HG02884 (cell line): ENCODE measurements around the gene TTF1.

Experiments used
- ATAC-seq: cut with Tn5 transposase; IDR thresholded peaks from one replicate; pipeline ENCODE4 v1.9.1; 2021; ENCODE audit warnings: mild to moderate bottlenecking, moderate library complexity; ENCODE audit not compliant: unreplicated experiment

TTF1 gene

GRCh38 chr9:132367613-132368313 lies 38.9 kb downstream of the TTF1 start:
- no peak for ATAC-seq

- no peak for ATAC-seq
These were observed 40.2 kb downstream of the TTF1 start for GRCh38 chr9:132366481-132366880.

GRCh38 chr9:132365986-132366385 lies 40.7 kb downstream of the TTF1 start:
- ATAC-seq = no peak

- no peak for ATAC-seq
These were observed 42.6 kb downstream of the TTF1 start for GRCh38 chr9:132364068-132364467.

- no peak for ATAC-seq
These were observed 48.9 kb downstream of the TTF1 start for GRCh38 chr9:132357764-132358163.

GRCh38 chr9:132356324-132356924 lies 50.2 kb downstream of the TTF1 start:
- ATAC-seq = no peak

GRCh38 chr9:132354637-132355355 lies 51.8 kb downstream of the TTF1 start, which contains the start of gene SETX:
Gene SETX, minus strand, starts transcription at chr9:132354986. Its CDS starts 5,558 bp downstream, at chr9:132349428.
- peak; percentile 85 for ATAC-seq

- no peak for ATAC-seq
These were observed 55.1 kb downstream of the TTF1 start for GRCh38 chr9:132351404-132352045.

GRCh38 chr9:132350861-132351315 lies 55.8 kb downstream of the TTF1 start:
- no peak for ATAC-seq

- no peak for ATAC-seq
These were observed 58.0 kb downstream of the TTF1 start for GRCh38 chr9:132348676-132349075.

- ATAC-seq = no peak
These were observed 60.5 kb downstream of the TTF1 start for GRCh38 chr9:132346177-132346576.

GRCh38 chr9:132341177-132341840 lies 65.3 kb downstream of the TTF1 start:
- ATAC-seq = no peak

GRCh38 chr9:132334364-132334763 lies 72.3 kb downstream of the TTF1 start:
- ATAC-seq = no peak

- no peak for ATAC-seq
These were observed 73.1 kb downstream of the TTF1 start for GRCh38 chr9:132333556-132333955.

GRCh38 chr9:132328580-132328979 lies 78.1 kb downstream of the TTF1 start:
- ATAC-seq = no peak

- ATAC-seq = no peak
These were observed 79.1 kb downstream of the TTF1 start for GRCh38 chr9:132327537-132327936.
